Sciatic nerve (tissue), 2 donors: ENCODE measurements around the gene CPAMD8. TPM values are rescaled to one million over a fixed set of nuclear protein-coding genes. Genes with fewer than 3 reads are reported as not detected.
A peak's percentile ranks its signal among the peaks of the same experiment; 100 is the strongest.
"Not testable (repeated sequence)": the region's sequence is repeated elsewhere in the genome, so short reads cannot be mapped to it uniquely, and the experiment has no call there.

Source experiments
- ATAC-seq: fragments of 200-7000 bp; cut with Tn5 transposase; one replicate; pipeline ENCODE4 v1.9.1; 2020; ENCODE audit warnings: mild to moderate bottlenecking, moderate library complexity
- DNase-seq: peaks from one replicate; pipeline ENCODE4 v3.0.0-alpha.2; 2020; ENCODE audit warnings: low spot score
- intact Hi-C: fragments of 100-400 bp; cut with DNase I; formaldehyde crosslinking; loops from one replicate; pipeline ENCODE4 v1.14.2; 2022
- total RNA-seq: library from RNA; stranded (reverse); fragmentation: NEBNext Ultra II Directional; extraction: Animal tissue kit (Norgen Biotek cat#: 25700); gene quantifications from one replicate; pipeline ENCODE4 v1.2.1, GENCODE V29; 2021
- donor health status: DM: no; HTN: no; CAD: no.
- donor health status: DM: no; HTN: no; CAD: no.

Gene CPAMD8
- total RNA-seq, 1 donor from 2014 or later = 9.6 TPM

DNA sequence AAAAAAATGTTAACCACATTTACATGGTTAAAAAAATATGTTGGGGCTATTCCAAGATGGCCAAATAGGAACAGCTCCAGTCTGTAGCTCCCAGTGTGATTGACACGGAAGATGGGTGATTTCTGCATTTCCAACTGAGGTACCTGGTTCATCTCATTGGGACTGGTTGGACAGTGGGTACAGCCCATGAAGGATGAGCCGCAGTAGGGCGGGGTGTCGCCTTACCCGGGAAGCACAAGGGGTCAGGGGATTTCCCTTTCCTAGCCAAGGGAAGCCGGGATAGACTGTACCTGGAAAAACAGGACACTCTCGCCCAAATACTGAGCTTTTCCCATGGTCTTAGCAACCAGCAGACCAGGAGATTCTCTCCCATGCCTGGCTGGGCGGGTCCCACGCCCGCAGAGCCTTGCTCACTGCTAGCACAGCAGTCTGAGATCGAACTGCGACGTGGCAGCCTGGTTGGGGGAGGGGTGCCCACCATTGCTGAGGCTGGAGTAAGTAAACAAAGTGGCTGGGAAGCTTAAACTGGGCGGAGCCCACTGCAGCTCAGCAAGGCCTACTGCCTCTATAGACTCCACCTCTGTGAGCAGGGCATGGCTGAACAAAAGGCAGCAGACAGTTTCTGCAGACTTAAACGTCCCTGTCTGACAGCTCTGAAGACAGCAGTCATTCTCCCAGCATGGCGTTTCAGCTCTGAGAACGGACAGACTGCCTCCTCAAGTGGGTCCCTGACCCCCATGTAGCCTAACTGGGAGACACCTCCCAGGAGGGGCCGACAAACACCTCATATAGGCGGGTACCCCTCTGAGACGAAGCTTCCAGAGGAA lies 65.4 kb downstream of the CPAMD8 start:
- ATAC-seq, DNase-seq, intact Hi-C loops: not testable (repeated sequence)

DNA sequence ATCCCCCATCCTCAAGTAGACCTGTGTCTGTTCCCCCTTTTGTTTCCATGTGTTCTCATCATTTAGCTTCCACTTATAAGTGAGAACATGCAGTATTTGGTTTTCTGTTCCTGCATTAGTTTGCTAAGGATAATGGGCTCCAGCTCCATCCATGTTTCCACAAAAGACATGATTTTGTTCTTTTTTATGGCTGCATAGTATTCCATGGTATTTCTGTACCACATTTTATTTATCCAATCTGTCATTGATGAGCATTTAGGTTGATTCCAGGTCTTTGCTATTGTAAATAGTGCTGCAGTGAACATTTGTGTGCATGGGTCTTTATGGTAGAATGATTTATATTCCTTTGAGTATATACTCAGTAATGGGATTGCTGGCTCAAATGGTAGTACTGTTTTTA lies 68.3 kb downstream of the CPAMD8 start:
- ATAC-seq, intact Hi-C loops, DNase-seq: not testable (repeated sequence)

DNA sequence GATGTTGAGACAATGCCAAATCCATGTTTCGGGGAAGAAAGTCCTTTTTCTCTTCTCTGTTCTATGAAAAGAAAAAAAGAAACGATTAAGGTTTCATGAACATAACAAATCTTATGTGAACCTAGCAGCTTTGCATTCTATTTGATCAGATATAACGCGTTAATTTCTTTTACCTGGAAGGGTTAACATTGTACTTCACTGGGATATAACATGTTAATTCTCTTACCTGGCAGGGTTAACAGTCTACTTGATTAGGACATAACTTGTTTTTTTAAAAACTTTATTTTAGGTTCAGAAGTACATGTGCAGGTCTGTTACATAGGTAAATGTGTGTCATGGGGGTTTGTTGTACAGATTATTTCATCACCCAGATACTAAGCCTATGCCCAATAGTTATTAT lies 68.8 kb downstream of the CPAMD8 start:
- intact Hi-C loops = no loop called here

DNA sequence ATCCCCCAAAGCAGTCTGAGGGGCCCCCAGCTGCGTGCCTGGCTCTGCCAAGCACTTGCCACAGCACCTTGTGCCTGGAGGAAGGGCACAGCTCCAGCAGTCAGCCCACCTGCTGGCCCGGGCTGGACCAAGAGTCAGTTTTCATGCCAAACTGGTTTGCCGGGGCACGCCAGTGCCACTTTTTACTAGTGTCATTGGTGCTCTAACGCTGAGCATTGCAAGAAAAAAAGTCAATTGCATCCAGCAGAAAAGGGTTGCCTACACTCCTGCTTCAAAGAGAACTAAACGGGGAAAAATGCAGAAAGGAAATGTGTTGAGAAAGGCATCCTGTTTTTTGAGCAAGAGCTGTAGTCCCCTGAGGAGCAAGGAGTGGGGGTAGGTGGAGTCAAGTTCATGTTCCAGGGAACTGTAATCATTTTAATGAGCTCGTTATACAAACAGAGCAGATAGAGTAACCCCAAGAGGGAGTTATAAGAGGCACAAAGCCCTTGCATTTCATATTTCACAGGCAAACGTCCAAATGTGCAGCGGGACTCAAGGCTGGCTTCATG lies 69.4 kb downstream of the CPAMD8 start:
- intact Hi-C loops = no loop called here
- DNase-seq = no peak
- peak; percentile 94 for ATAC-seq

More for the DNA sequence above, 68.8 kb downstream of the CPAMD8 start:
- no peak for DNase-seq
- ATAC-seq = no peak

DNA sequence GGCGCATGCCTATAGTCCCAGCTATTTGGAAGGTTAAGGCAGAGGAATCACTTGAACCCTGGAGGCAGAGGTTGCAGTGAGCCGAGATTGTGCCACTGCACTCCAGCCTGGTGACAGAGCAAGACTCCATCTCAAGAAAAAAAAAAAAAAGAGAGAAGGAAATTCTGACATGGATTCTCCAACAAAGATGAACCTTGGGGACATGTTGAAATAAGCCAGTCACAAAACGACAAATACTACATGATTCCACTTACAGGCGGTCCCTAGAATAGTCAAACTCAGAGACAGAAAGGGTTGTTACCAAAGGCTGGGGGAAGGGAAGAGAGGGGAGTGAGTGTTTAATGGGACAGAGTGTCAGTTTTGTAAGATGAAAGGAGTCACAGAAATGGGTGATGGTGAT lies 71.4 kb downstream of the CPAMD8 start:
- intact Hi-C loops = no loop called here
- no peak for ATAC-seq

DNA sequence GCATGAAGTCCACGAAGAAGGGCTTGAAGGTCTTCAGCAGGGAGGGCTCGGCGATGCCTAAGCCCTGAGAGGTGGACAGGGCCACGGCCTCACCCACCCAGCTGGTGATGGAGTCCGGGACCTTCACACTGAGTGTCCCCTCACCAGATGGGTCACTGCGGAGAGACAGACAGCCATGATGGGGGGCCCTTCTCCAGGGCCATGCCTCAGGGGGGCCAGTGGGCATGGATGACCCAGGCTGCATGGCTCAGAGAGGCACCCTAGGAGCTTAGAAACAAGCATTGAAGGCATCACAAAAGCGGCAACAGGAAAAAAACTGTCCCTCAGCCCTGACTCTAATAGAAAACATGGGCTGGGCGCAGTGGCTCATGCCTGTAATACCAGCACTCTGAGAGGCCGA lies 74.6 kb downstream of the CPAMD8 start:
- DNase-seq (no peak), ATAC-seq (no peak)
- intact Hi-C loops = no loop called here

More for the DNA sequence above, 71.4 kb downstream of the CPAMD8 start:
- DNase-seq = no peak

DNA sequence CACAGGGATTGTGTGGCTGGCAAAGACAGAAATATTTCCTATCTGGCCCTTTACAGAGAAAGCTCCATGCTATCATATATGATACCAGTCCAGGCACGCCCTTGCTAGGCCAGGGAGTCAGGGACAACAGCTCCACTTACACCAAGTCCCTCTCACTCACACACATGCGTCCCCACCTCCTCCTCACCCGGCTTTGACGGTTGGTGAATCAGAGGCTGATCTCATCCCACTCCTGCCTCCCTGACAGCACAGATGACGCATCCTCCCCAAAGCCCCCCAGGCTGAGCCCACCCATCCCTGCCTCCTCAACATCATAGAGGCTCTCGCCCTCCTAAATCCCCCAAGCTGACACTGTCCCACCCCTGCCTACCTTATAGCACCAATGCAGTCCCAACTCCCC lies 75.1 kb downstream of the CPAMD8 start:
- DNase-seq (no peak), ATAC-seq (no peak)
- intact Hi-C loops = no loop called here

DNA sequence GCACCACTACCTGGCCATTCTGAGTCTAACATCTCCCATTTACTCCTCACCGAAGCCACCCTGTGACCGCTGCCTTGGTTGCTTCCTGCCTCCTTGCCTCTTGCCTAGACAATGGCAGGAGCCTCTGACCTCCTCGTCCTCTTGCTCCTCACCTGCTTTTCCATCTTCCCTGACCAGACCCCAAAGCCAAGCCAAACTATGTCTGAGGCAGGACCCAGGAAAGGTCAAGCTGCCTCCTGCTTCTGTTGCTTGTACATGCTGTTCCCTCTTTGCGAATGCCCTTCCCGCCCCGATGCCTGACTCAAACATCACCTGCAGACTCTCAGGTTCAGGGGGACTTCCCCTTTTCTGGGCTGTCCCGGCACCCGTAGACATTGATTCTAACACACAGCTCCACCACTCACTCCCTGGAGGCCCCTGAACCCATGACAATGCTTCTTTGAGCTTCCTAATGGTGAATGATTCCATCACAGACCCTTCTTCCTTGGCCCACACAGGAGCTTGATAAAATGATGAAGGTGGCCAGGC lies 77.0 kb downstream of the CPAMD8 start:
- ATAC-seq (no peak), DNase-seq (no peak)
- intact Hi-C loops = no loop called here

DNA sequence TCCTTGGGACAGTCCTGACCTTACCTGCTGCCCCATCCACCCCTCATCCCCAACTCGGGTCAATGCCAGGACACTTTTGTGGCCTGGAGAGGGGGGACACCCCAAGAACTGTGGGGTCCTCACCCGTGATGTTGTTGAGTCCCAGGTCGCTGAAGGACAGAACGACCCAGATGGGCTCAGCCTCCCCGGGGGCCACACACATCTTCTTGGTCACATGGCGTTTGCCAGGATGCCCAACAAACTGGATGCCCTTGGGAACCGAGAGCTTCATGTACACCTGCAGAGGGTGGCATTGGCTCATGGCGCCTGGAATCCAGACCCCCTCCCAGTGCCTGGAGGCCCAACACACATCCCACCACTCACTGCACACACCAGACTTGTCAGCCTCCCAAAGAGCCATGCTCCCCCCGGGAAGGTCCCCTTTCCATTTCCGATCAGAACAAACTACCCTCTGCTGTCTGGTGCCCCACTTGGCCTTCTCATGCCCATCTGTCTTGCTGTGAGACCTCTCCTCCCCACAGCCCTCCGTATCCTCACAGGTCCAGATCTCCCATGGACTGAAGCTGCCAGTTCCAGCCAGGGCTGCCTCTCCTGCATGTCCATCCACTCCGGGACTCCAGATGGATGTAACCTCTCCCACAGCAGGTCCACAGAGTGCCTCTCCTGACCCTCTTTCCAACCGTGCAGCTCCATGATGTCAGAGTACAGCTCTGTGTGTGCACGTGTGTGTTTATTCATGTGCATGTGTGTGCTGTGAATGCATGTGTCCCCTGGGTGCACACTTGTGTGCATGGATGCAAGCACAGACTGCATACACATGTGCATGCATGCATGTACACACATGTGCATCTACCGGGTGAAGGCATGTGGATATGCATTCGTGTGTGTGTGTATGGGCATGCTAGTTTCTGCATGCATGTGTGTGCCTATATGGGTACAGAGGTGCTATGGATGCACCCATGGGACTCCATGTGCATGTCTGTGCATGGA lies 79.4 kb downstream of the CPAMD8 start:
- intact Hi-C loops = no loop called here
- ATAC-seq (no peak), DNase-seq (no peak)

DNA sequence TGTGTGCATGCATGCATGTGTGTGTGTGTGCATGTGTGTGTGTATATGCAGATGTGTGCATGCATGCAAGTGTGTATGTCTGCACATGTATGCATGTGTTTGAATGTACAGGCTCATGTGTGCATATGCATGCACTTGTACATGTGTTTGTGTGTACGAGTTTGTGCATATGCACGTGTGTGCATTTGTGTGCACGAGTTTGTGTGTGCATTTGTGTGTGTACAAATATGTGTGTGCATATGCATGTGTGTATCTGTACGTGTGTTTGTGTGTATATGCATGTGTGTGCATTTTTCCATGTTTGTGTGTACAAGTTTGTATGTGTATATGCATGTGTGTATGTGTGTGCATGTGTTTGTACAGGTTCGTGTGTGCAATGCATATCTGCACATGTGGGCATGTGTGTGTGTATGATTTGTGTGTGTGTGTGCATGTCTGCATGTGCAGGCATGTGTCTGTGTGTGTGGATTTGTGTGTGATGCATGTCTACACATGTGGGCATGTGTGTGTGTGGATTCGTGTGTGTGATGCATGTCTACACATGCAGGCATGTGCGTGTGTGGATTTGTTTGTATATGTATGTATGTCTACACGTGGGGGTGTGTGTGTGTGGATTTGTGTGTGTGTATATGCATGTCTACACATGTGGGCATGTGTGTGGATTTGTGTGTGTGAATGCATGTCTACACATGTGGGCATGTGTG lies 80.7 kb downstream of the CPAMD8 start:
- DNase-seq = no peak
- no peak for ATAC-seq
- intact Hi-C loops = no loop called here

DNA sequence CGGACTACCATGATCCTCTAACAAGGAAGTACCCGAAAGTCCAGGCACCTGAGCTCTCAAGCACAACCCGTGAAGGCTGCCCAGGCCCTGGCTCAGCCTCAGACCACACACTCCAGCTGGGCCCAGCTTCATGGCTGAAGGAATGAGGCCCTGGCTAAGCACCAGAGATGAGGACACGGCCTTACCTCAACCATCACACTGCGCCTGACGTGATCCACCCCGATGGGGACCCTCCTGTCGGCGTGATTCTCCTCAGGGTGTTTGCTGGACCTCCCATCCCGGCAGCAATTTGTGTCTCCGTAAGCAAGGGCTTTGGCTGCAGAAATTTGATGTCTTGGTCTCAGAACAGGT lies 81.3 kb downstream of the CPAMD8 start:
- ATAC-seq (no peak), DNase-seq (no peak)
- intact Hi-C loops = no loop called here

DNA sequence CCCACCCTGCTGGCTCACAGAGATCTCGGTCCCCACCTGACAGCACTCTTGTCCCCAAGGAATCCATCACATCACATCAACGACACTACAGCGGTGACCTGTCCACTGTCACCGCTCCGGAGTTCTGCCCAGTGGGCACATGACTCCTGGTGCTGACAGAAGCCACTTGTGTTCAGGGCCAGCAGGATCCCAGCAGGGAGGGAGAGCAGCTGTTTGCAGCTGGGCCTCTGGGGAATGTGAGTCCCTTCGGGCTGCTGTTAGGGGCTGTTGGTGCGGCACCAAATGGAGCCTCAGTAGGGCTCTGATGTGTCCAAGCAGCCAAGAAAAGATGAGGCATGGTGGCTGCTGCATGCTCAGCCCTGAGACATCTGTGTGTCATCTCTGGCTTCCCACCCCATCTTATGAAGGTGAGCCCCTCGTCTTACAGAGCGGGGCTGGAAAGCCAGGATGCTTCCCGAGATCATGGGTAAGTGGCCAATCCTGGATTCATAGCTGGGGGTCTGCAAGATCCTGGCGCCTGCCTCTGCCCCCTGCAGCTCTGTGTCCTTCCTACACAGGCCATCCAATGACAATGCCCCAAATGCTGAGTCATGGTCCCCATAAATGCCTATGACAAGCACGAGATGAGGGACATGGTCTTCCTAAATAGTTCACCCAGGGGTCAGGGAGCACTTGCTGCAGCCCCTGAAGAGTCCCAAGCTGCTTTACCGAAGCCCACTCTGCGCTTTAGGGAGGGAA lies 81.8 kb downstream of the CPAMD8 start:
- intact Hi-C loops = no loop called here
- DNase-seq (no peak), ATAC-seq (no peak)

DNA sequence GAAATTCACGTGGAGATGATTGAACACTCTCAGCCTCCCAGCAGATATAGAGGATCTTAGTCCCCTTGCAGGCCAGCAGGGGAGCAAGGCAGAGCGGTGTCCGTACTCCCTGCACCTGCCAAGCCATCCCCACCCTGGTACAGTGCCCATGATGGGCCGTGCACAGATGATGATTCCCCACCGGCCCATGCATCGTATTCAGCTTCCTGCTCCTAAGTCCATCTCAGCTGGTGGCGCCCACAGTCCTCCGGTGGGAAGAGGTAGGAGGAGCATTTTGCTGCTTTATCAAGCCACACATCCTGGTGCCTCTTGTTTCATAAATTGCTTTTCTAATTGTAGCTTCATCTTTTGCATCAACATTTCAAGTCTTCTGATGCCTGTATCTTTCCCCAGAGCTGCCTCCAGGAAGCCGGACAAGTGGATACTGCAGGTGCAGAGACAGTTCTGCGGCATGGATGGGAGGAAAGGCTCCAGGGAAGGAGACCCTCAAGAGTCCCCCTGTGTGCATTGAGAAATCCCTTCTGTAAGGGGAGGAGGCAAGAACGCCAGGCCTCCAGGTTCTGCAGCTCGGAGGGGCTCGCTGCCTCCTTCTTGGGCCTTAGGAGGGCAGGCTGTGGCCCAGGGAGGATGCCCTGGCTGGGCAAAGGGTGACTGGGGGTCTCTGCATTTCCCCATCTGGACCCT lies 82.5 kb downstream of the CPAMD8 start:
- no peak for ATAC-seq
- intact Hi-C loops = no loop called here
- peak; percentile 31 for DNase-seq

DNA sequence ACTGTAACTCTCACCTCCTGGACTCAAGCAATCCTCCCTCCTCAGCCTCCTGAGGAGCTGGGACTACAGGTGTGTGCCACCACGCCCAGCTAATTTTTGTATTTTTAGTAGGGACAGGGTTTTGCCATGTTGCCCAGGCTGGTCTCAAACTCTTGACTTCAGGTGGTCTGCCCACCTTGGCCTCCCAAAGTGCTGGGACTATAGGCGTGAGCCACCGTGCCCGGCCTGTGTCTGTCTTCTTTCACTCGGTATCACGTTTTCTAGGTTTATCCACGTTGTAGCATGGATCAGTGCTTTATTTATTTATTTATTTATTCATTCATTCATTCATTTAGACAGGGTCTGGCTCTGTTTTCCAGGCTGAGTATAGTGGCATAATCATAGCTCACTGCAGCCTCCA lies 83.5 kb downstream of the CPAMD8 start:
- intact Hi-C loops, ATAC-seq: not testable (repeated sequence)
- peak; percentile 21 for DNase-seq

DNA sequence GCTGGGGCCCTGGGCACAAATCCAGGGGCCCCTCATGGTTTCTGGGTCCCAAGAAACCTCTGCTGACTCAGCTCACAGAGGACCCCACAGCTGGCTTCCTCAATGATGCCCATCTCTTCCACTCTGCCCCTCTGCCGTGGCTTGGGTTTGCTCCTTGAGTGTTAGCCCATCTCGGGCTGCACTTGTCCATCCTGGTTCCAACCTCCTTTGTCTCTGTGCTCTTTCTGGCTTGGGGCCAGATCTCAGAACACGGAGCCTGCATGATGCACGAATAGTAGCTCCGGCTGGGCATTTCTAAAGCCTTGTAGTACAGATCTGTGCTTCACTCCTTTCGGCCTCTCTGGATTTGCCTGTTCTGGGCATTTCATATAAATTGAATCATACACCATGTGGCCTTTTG lies 84.0 kb downstream of the CPAMD8 start:
- ATAC-seq (no peak), DNase-seq (peak; percentile 30)
- intact Hi-C loops = no loop called here

DNA sequence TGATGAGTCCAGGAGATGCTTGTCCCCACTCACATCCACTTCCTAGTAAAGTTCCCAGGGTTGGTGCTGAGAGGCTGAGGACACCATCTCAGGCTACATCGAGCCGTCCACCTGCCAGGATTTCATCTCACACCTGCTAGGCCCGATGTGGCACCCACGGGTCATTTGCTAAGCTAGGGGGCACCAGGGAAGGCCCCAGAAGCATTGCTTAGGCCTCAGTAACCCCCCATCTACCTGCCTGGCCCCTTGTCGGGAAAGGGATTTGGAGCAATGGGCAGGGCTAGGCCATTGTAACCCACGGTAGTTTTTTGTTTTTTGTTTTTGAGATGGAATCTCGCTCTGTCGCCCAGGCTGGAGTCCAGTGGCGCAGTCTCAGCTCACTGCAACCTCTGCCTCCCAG lies 86.0 kb downstream of the CPAMD8 start:
- no peak for ATAC-seq
- intact Hi-C loops = no loop called here
- DNase-seq = peak; percentile 7

DNA sequence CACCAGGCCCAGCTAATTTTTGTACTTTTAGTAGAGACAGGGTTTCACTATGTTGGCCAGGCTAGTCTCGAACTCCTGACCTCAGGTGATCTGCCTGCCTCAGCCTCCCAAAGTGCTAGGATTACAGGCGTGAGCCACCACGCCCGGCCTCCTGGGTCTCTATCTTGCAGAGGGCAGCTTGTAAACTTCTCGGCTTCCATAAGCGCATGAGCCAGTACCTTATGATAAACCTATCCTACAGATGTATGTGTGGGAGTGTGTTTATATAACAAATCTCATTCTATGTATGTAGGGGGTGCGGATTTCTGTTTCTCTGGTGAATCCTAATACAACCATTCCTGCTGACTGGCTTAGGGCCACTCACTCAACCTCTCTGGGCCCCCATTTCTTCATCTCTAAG lies 86.5 kb downstream of the CPAMD8 start:
- intact Hi-C loops, ATAC-seq: not testable (repeated sequence)
- peak; percentile 15 for DNase-seq

DNA sequence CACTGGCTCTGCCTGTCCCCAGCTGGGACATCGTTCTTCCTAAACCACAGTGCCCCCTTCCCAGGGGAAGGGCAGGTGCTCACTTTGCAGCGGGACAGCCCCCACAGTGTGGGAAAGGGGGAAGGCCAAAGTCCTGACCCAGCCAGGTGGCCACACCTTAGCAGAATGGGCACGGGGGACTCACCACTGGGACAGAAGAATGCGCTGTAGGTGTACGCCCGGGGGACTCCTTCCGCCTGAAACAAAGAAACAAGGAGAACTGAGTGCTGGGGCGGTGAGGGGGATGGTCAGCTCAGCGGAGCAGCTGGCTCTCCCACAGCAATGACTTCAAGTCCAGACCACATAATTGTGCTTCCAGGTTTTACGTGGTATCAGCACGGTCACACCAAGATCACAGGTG lies 88.4 kb downstream of the CPAMD8 start:
- peak; percentile 27 for DNase-seq
- intact Hi-C loops = no loop called here
- ATAC-seq = no peak
